Mucosa of descending colon (tissue), 3 donors: ENCODE data around the gene DUSP8. TPM values are rescaled to one million over a fixed set of nuclear protein-coding genes. Genes with fewer than 3 reads are reported as not detected.
A peak's percentile ranks its signal among the peaks of the same experiment; 100 is the strongest.

Experiments used
- ATAC-seq: fragments of 200-7000 bp; cut with Tn5 transposase; one replicate; pipeline ENCODE4 v1.9.1; 2020; ENCODE audit warnings: mild to moderate bottlenecking, moderate library complexity
- DNase-seq, 3 donors: peaks; one replicate each; pipeline ENCODE4 v3.0.0-alpha.2; 2020
- H3K36me3 ChIP-seq: fragments of 200-600 bp; one replicate; pipeline ENCODE4 v1.8.0; 2021; ENCODE audit warnings: low read depth, mild to moderate bottlenecking
- H3K4me1 ChIP-seq: fragments of 200-600 bp; one replicate; pipeline ENCODE4 v1.8.0; 2021; ENCODE audit warnings: low read depth, mild to moderate bottlenecking
- H3K4me3 ChIP-seq: fragments of 200-600 bp; one replicate; pipeline ENCODE4 v1.8.0; 2021; ENCODE audit warnings: mild to moderate bottlenecking
- H3K9me3 ChIP-seq: fragments of 200-600 bp; one replicate; pipeline ENCODE4 v1.8.0; 2021; ENCODE audit warnings: mild to moderate bottlenecking
- CTCF ChIP-seq: fragments of 200-600 bp; IDR thresholded peaks from one replicate; pipeline ENCODE4 v1.8.0; 2022; ENCODE audit warnings: antibody characterized with exemption, mild to moderate bottlenecking
- intact Hi-C, 2 donors: fragments of 100-400 bp; cut with DNase I in 1 of 2; cut with micrococcal nuclease in 1 of 2; formaldehyde crosslinking; loops; one replicate each; pipeline versions ENCODE4 v1.11.0 to v1.11.1; 2022; cut with DNase I, micrococcal nuclease
- total RNA-seq, 3 donors: library from RNA; stranded (reverse); fragmentation: NEBNext Ultra II Directional in 2 of 3; extraction: Animal tissue kit (Norgen Biotek cat#: 25700) in 2 of 3; gene quantifications; one replicate each; pipeline versions ENCODE4 v1.2.1 to v1.2.4, GENCODE V29; 2021 to 2023
- donor health status: DM: no; HTN: no; CAD: no; lungs with moderate emphysema.
- donor health status: DM: no; HTN: no; CAD: no.
- donor health status: DM: no; HTN: yes; CAD: no.

The DUSP8 gene
- total RNA-seq, 3 donors from 2014 or later: 28.2 to 31.7 (median 28.5) TPM

- peak; percentile 43 for TF ChIP-seq CTCF
- Histone ChIP-seq H3K4me1 (peaks cover 39% of the 10 kb centered on the region), H3K9me3 (no peaks in the 10 kb centered on the region), H3K4me3 (no peak overlapping the region), H3K36me3 (no peaks in the 10 kb centered on the region)
- peak; percentile 69 to 82 (median 81) for DNase-seq
- intact Hi-C loops: no loop called here
- peak; percentile 74 for ATAC-seq
Measured at GRCh38 chr11:1546536-1547466, 25.3 kb downstream of the DUSP8 start.

- intact Hi-C loops: no loop called here
Measured at GRCh38 chr11:1546077-1546535, 26.0 kb downstream of the DUSP8 start.

GRCh38 chr11:1545432-1545831, 26.6 kb downstream of the DUSP8 start:
- intact Hi-C loops: no loop called here
- no peak for DNase-seq
- H3K36me3 ChIP-seq: no peaks in the 10 kb centered on the region
- ATAC-seq: no peak
- H3K4me1 ChIP-seq: peaks cover 39% of the 10 kb centered on the region
- H3K9me3 ChIP-seq: no peaks in the 10 kb centered on the region
- no peak for TF ChIP-seq CTCF
- H3K4me3 ChIP-seq: no peak overlapping the region

More at GRCh38 chr11:1546077-1546535, 26.0 kb downstream of the DUSP8 start:
- no peaks in the 10 kb centered on the region for H3K36me3 ChIP-seq
- H3K4me3 ChIP-seq: no peak overlapping the region
- ATAC-seq (peak; percentile 69), DNase-seq (peak; percentile 72 to 87 (median 83))
- TF ChIP-seq CTCF: no peak
- peaks cover 39% of the 10 kb centered on the region for H3K4me1 ChIP-seq
- no peaks in the 10 kb centered on the region for H3K9me3 ChIP-seq

- Histone ChIP-seq H3K4me3 (no peak overlapping the region), H3K9me3 (no peaks in the 10 kb centered on the region), H3K36me3 (no peaks in the 10 kb centered on the region), H3K4me1 (peaks cover 39% of the 10 kb centered on the region)
- ATAC-seq (no peak), DNase-seq (no peak)
- no peak for TF ChIP-seq CTCF
- intact Hi-C loops: no loop called here
Measured at GRCh38 chr11:1544536-1544935, 27.5 kb downstream of the DUSP8 start.

GRCh38 chr11:1543606-1544263, 28.3 kb downstream of the DUSP8 start:
- Histone ChIP-seq H3K4me1 (peaks cover 39% of the 10 kb centered on the region), H3K9me3 (no peaks in the 10 kb centered on the region), H3K4me3 (no peak overlapping the region), H3K36me3 (no peaks in the 10 kb centered on the region)
- intact Hi-C loops: no loop called here
- DNase-seq: peak in 1 of 3 donors; percentile 48
- no peak for ATAC-seq
- no peak for TF ChIP-seq CTCF
